ENCODE measurements around the gene TSPAN18.

- TF ChIP-seq POLR2AphosphoS5 (IDR thresholded peaks at IDR 0.05; ENCODE audit: borderline replicate concordance, low read depth, low read length) (no peak), EZH2 (IDR thresholded peaks at IDR 0.05) (no peak), FOXP2 (optimal IDR thresholded peaks at IDR 0.05; ENCODE audit: control extremely low read depth, extremely low read length, insufficient read depth) (no peak)
These were observed 201.4 kb downstream of the TSPAN18 start for GRCh38 chr11:44928144-44928543.

All from SK-N-MC (cell line).